ENCODE results near the gene NOP53. TPM values are rescaled to one million over a fixed set of nuclear protein-coding genes. Genes with fewer than 3 reads are reported as not detected.

Gene NOP53
- total and polyA plus RNA-seq, 9 of the 15 experiments (the other 6 are each of a cell fraction or from before 2014, with no cell fraction given) = 6.5 to 274 (median 145) TPM

GRCh38 chr19:47707135-47707925 lies 38.0 kb upstream of the NOP53 start (continued):
- no peak for TF ChIP-seq PRPF4 (IDR thresholded peaks at IDR 0.05; ENCODE audit: insufficient read depth, low read depth, low read length, poor library complexity, severe bottlenecking)
- peak; percentile 81 to 87 for TF ChIP-seq KDM1A (IDR thresholded peaks at IDR 0.05)
- no peak for TF ChIP-seq RFX1 (IDR thresholded peaks at IDR 0.05)
- no peak for TF ChIP-seq TEAD4 (IDR thresholded peaks at IDR 0.05; ENCODE audit: low read length)
- TF ChIP-seq TEAD4 (CRISPR knock-in tag; IDR thresholded peaks at IDR 0.05; ENCODE audit: borderline replicate concordance) = no peak
- no peak for TF ChIP-seq NR3C1 (CRISPR knock-in tag; IDR thresholded peaks at IDR 0.05)
- TF ChIP-seq COPS2 (conservative IDR thresholded peaks at IDR 0.05) = no peak
- 0 out of 2 replicates have a peak, but pooled peaks have one; percentile 53 for TF ChIP-seq HDGF (IDR thresholded peaks at IDR 0.05)
- no peak for TF ChIP-seq HSF4 (CRISPR knock-in tag; IDR thresholded peaks at IDR 0.05; ENCODE audit: borderline replicate concordance)
- TF ChIP-seq BCLAF1 (IDR thresholded peaks at IDR 0.05; ENCODE audit: borderline replicate concordance in 1 of 2, control insufficient read depth in 1 of 2, low read depth in 2 of 2, low read length in 1 of 2) = no peak
- TF ChIP-seq NRF1 (conservative IDR thresholded peaks at IDR 0.05 in 1 of 2, IDR thresholded peaks at IDR 0.05 in 1 of 2) = no peak
- TF ChIP-seq ETV5 (CRISPR knock-in tag; IDR thresholded peaks at IDR 0.05; ENCODE audit: low read depth) = no peak
- no peak for TF ChIP-seq ZFP1 (CRISPR knock-in tag; IDR thresholded peaks at IDR 0.05)
- 0 out of 2 replicates have a peak, but pooled peaks have one; percentile 43 for TF ChIP-seq LARP7 (IDR thresholded peaks at IDR 0.05)
- no peak for TF ChIP-seq TCF7 (IDR thresholded peaks at IDR 0.05; ENCODE audit: borderline replicate concordance)
- TF ChIP-seq ELF1 (tag; IDR thresholded peaks at IDR 0.05) = no peak
- TF ChIP-seq ZBTB11 (CRISPR knock-in tag; IDR thresholded peaks at IDR 0.05) = peak in 2 of 3 experiments; percentile 72 to 96; a peak in 4 of 6 replicates
- TF ChIP-seq HBP1 (CRISPR knock-in tag; IDR thresholded peaks at IDR 0.05) = no peak
- TF ChIP-seq USF1 (CRISPR knock-in tag; IDR thresholded peaks at IDR 0.05) = no peak
